ENCODE measurements around the gene SOBP.

Gene SOBP

DNA sequence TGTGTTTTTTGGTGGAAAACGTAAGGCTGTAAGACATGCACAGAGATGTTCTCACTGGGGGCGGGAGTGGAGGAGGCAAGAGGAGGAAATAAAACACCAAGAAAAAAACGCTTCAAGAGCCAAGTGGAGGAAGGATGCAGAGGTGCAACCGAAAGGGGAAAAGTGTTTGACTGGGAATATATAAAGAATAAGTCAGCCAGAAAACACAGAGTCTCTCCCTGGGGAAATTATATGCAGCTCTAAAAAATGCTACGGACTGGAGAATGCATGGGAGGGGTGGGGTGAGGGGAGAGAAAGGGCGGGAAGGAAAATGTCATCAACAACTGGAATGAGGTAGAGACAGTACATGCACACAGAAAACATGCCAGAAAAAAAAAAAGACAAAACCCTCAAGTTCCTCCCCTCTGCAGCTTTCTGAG is 200.7 kb downstream of the SOBP start:
- Histone ChIP-seq H3K27me3 (ENCODE audit: insufficient read depth, low read length) (no peaks in the 10 kb centered on the region), H3K4me1 (ENCODE audit: control insufficient read depth, insufficient read depth, low read length, unreplicated experiment) (peaks cover 54% of the 10 kb centered on the region), H3K36me3 (ENCODE audit: insufficient read depth, low read length) (no peaks in the 10 kb centered on the region), H3K79me2 (ENCODE audit: control insufficient read depth, insufficient read depth, low read length, unreplicated experiment) (no peaks in the 10 kb centered on the region), H3K27ac (ENCODE audit: low read depth, low read length) (peak overlapping the region; percentile 97), H3K4me3 (ENCODE audit: low read depth, low read length) (peak overlapping the region; percentile 49), H2AFZ (ENCODE audit: low read length, unreplicated experiment) (peak overlapping the region; percentile 37)

DNA sequence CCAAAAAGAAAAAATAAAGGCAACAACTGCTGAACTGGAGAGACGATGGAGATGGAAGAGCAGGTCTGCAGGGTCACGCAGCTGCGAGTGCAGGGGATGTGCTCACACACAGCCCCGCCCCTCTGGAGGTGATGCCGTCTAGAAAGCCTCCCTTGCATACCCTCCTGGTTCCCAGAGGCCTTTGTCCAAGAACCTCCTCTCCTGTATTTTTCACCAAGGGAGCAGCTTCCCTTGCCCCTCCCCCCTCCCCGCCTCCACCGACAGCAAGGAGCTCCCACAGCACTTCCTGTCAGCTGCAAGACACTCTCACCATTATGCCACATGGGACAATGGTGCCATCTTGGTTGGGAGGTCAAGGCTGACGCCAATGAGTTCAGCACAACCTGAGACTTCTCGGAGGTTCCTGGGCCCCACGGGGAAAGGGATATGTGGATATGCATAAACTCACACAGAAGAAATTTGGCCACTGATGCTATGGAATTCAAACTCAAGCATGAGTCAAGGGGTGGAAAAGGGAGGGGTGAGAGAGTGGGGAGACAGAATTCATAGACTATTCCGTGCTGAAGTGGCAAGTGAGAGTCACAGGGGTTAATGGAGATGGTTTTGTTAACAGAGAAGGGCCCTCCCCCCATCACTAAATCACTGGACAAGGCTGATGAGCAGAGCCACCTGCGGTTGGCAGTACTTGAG is 201.3 kb downstream of the SOBP start:
- H3K36me3 ChIP-seq (ENCODE audit: insufficient read depth, low read length) = no peaks in the 10 kb centered on the region
- H3K4me3 ChIP-seq (ENCODE audit: low read depth, low read length) = peak overlapping the region; percentile 49
- H3K79me2 ChIP-seq (ENCODE audit: control insufficient read depth, insufficient read depth, low read length, unreplicated experiment) = no peaks in the 10 kb centered on the region
- no peaks in the 10 kb centered on the region for H3K27me3 ChIP-seq (ENCODE audit: insufficient read depth, low read length)
- H3K4me1 ChIP-seq (ENCODE audit: control insufficient read depth, insufficient read depth, low read length, unreplicated experiment) = peaks cover 59% of the 10 kb centered on the region
- H3K27ac ChIP-seq (ENCODE audit: low read depth, low read length) = peak overlapping the region; percentile 97
- H2AFZ ChIP-seq (ENCODE audit: low read length, unreplicated experiment) = peak overlapping the region; percentile 37

DNA sequence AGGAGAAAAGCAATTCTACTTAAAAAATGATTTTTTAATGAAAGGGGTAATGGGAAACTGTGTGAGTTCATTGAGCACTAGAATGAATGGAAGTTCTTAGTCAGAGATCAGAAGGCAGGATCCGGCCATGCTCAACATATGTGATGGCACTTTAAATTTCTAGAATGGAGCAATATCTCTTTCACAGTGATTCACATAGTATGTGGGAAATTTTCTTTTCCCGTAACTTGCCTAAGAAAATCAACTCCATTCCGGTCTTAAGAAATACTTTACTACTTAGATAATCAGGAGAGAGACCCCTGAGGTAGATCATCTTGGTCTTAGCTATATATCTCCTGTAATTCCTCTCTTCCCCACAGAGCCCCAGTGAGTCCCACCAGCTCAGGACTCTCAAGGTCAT is 202.4 kb downstream of the SOBP start:
- no peak overlapping the region for H3K4me3 ChIP-seq (ENCODE audit: low read depth, low read length)
- no peaks in the 10 kb centered on the region for H3K79me2 ChIP-seq (ENCODE audit: control insufficient read depth, insufficient read depth, low read length, unreplicated experiment)
- H3K27ac ChIP-seq (ENCODE audit: low read depth, low read length) = peak overlapping the region; percentile 97
- no peaks in the 10 kb centered on the region for H3K36me3 ChIP-seq (ENCODE audit: insufficient read depth, low read length)
- H3K27me3 ChIP-seq (ENCODE audit: insufficient read depth, low read length) = no peaks in the 10 kb centered on the region
- no peak overlapping the region for H2AFZ ChIP-seq (ENCODE audit: low read length, unreplicated experiment)
- H3K4me1 ChIP-seq (ENCODE audit: control insufficient read depth, insufficient read depth, low read length, unreplicated experiment) = peaks cover 65% of the 10 kb centered on the region

DNA sequence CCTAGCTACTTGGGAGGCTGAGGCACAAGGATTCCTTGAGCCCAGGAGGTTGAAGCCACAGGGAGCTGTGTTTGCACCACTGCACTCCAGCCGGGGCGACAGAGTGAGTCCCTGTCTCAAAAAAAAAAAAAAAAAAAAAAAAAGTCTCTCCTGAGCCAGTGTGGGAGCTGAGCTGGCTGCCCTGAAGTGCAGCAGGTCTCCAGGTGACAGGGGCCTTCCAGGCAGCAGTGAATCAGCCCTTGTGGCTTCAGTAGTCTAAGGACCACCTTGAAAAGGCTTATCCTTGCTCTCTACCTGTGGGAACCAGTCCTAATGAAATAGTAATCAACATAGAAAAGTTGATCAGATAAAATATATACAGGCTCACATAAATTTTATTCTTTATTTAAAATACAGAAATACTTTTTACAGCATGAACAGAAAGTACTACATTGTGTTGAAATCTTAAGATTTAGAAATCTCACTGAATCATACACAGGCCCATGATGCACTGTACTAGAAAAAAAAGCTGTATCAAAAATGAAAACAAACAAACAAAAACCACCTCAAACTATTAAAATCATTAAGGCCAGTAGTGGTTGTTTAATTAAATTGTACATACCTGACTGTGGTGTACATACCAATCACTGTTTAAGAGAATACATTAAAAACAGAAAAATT is 205.3 kb downstream of the SOBP start:
- H3K36me3 ChIP-seq (ENCODE audit: insufficient read depth, low read length) = no peaks in the 10 kb centered on the region

GRCh38 chr6:107697682-107698081 is 207.8 kb downstream of the SOBP start:
- peak overlapping the region; percentile 97 for H3K27ac ChIP-seq (ENCODE audit: low read depth, low read length)
- no peaks in the 10 kb centered on the region for H3K79me2 ChIP-seq (ENCODE audit: control insufficient read depth, insufficient read depth, low read length, unreplicated experiment)
- H3K4me3 ChIP-seq (ENCODE audit: low read depth, low read length) = peak overlapping the region; percentile 52
- H3K27me3 ChIP-seq (ENCODE audit: insufficient read depth, low read length) = no peaks in the 10 kb centered on the region
- H2AFZ ChIP-seq (ENCODE audit: low read length, unreplicated experiment) = peak overlapping the region; percentile 69
- H3K4me1 ChIP-seq (ENCODE audit: control insufficient read depth, insufficient read depth, low read length, unreplicated experiment) = peaks cover 50% of the 10 kb centered on the region
- H3K36me3 ChIP-seq (ENCODE audit: insufficient read depth, low read length) = no peaks in the 10 kb centered on the region

More for the DNA sequence above, 205.3 kb downstream of the SOBP start:
- Histone ChIP-seq H3K79me2 (ENCODE audit: control insufficient read depth, insufficient read depth, low read length, unreplicated experiment) (no peaks in the 10 kb centered on the region), H2AFZ (ENCODE audit: low read length, unreplicated experiment) (no peak overlapping the region), H3K4me1 (ENCODE audit: control insufficient read depth, insufficient read depth, low read length, unreplicated experiment) (peaks cover 74% of the 10 kb centered on the region), H3K27ac (ENCODE audit: low read depth, low read length) (peak overlapping the region; percentile 97), H3K27me3 (ENCODE audit: insufficient read depth, low read length) (no peaks in the 10 kb centered on the region), H3K4me3 (ENCODE audit: low read depth, low read length) (no peak overlapping the region)

- peak overlapping the region; percentile 69 for H2AFZ ChIP-seq (ENCODE audit: low read length, unreplicated experiment)
- no peaks in the 10 kb centered on the region for H3K79me2 ChIP-seq (ENCODE audit: control insufficient read depth, insufficient read depth, low read length, unreplicated experiment)
- peak overlapping the region; percentile 97 for H3K27ac ChIP-seq (ENCODE audit: low read depth, low read length)
- H3K36me3 ChIP-seq (ENCODE audit: insufficient read depth, low read length) = no peaks in the 10 kb centered on the region
- no peaks in the 10 kb centered on the region for H3K27me3 ChIP-seq (ENCODE audit: insufficient read depth, low read length)
- peaks cover 48% of the 10 kb centered on the region for H3K4me1 ChIP-seq (ENCODE audit: control insufficient read depth, insufficient read depth, low read length, unreplicated experiment)
- H3K4me3 ChIP-seq (ENCODE audit: low read depth, low read length) = peak overlapping the region; percentile 52
These were observed 208.2 kb downstream of the SOBP start for GRCh38 chr6:107698146-107698545.

DNA sequence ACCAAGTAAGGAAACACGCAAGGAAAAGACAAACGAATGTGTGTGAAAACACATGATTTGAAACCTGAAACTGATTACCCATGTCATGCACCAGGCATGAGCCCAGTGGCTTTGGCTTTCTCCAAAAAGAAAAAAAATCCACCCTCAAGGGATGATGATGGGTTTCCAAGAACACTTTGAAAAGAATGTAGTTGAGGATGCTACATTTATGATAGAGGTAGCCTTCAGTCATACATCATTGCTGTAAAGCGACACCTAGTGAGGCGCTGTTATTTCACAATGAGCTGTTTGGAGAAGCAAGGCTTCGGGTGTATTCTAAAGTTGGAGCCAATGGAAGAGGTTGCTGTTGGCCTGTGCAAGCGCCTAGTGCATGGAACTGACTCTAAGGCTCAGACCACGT is 209.3 kb downstream of the SOBP start:
- Histone ChIP-seq H3K79me2 (ENCODE audit: control insufficient read depth, insufficient read depth, low read length, unreplicated experiment) (no peaks in the 10 kb centered on the region), H3K27ac (ENCODE audit: low read depth, low read length) (peak overlapping the region; percentile 97), H3K27me3 (ENCODE audit: insufficient read depth, low read length) (no peaks in the 10 kb centered on the region), H3K4me3 (ENCODE audit: low read depth, low read length) (no peak overlapping the region), H2AFZ (ENCODE audit: low read length, unreplicated experiment) (no peak overlapping the region), H3K36me3 (ENCODE audit: insufficient read depth, low read length) (no peaks in the 10 kb centered on the region), H3K4me1 (ENCODE audit: control insufficient read depth, insufficient read depth, low read length, unreplicated experiment) (peaks cover 51% of the 10 kb centered on the region)

DNA sequence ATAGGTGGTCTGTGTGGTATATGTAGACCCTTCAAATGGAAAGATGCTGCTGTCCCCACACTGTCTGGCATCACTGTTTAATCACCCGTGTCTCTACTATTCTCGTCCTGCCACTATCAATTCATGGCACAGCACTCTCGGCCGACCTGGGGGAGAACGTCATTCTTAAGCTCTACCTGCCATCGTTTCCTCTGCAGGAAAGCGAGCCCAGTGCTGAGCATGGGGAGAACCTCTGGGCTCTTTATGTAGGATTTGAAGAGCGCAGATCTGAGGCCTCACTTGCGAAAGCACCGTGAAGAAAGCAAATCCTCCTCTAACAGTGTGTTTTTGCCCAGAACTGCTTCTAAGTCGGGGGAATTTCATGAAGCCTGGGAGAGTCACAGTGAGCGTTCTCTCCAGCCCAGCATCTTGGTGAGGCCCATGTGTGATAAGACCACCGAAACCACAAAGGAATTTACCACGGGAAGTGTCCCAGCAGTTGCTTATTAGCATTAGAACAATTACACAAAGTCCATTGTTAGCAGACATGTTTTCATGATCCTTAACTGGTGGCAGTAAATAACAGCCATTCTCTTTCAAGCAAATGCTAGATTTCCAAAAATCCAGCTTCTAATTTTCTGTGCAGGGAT is 209.9 kb downstream of the SOBP start:
- Histone ChIP-seq H3K27ac (ENCODE audit: low read depth, low read length) (peak overlapping the region; percentile 97), H3K4me1 (ENCODE audit: control insufficient read depth, insufficient read depth, low read length, unreplicated experiment) (peaks cover 49% of the 10 kb centered on the region), H3K79me2 (ENCODE audit: control insufficient read depth, insufficient read depth, low read length, unreplicated experiment) (no peaks in the 10 kb centered on the region), H3K27me3 (ENCODE audit: insufficient read depth, low read length) (no peaks in the 10 kb centered on the region), H3K4me3 (ENCODE audit: low read depth, low read length) (no peak overlapping the region), H3K36me3 (ENCODE audit: insufficient read depth, low read length) (no peaks in the 10 kb centered on the region), H2AFZ (ENCODE audit: low read length, unreplicated experiment) (no peak overlapping the region)

DNA sequence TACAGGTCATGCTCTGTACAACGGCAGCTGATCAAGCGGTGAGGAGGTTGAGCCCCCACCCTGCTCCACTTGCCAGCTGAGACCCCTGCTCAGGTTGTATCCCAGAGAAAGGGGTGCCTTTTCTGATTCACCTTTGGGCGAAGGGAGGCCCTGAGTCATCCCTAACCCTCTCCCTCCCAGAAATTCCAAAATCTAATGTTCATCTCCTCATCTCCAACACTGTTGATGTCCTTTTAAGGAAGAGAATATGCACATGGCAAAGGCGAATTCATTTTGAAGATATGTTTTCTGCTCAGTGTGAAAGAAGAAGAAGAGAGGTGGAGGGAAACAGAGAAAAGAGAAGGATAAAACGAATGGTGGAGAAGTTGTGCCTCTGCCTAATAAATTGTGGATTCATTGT is 213.7 kb downstream of the SOBP start:
- no peak overlapping the region for H3K27ac ChIP-seq (ENCODE audit: low read depth, low read length)
- no peaks in the 10 kb centered on the region for H3K36me3 ChIP-seq (ENCODE audit: insufficient read depth, low read length)
- peaks cover 15% of the 10 kb centered on the region for H3K4me1 ChIP-seq (ENCODE audit: control insufficient read depth, insufficient read depth, low read length, unreplicated experiment)
- H2AFZ ChIP-seq (ENCODE audit: low read length, unreplicated experiment) = peak overlapping the region; percentile 20
- no peak overlapping the region for H3K4me3 ChIP-seq (ENCODE audit: low read depth, low read length)
- no peaks in the 10 kb centered on the region for H3K79me2 ChIP-seq (ENCODE audit: control insufficient read depth, insufficient read depth, low read length, unreplicated experiment)
- H3K27me3 ChIP-seq (ENCODE audit: insufficient read depth, low read length) = no peaks in the 10 kb centered on the region

- Histone ChIP-seq H3K4me1 (ENCODE audit: control insufficient read depth, insufficient read depth, low read length, unreplicated experiment) (peaks cover 8% of the 10 kb centered on the region), H2AFZ (ENCODE audit: low read length, unreplicated experiment) (peak overlapping the region; percentile 95), H3K27ac (ENCODE audit: low read depth, low read length) (no peak overlapping the region), H3K4me3 (ENCODE audit: low read depth, low read length) (peak overlapping the region; percentile 59), H3K79me2 (ENCODE audit: control insufficient read depth, insufficient read depth, low read length, unreplicated experiment) (no peaks in the 10 kb centered on the region), H3K36me3 (ENCODE audit: insufficient read depth, low read length) (no peaks in the 10 kb centered on the region), H3K27me3 (ENCODE audit: insufficient read depth, low read length) (no peaks in the 10 kb centered on the region)
These were observed 214.6 kb downstream of the SOBP start for GRCh38 chr6:107704347-107705013.

All from ACC112 (cell line).